Psoas muscle (tissue), 8 donors: ENCODE data around the gene MUSK. TPM values are rescaled to one million over a fixed set of nuclear protein-coding genes. Genes with fewer than 3 reads are reported as not detected.

Source experiments
- ATAC-seq, 4 donors: fragments of 200-7000 bp; cut with Tn5 transposase; one replicate each; pipeline ENCODE4 v1.9.1; 2020; ENCODE audit warnings: moderate library complexity in 3 of 4, mild to moderate bottlenecking in 2 of 4
- DNase-seq, 2 donors: peaks; one replicate each; pipeline ENCODE4 v3.0.0-alpha.2; 2020
- H3K27ac ChIP-seq: fragments of 200-600 bp; one replicate; pipeline ENCODE4 v1.8.0; 2022
- H3K27me3 ChIP-seq, 3 donors: fragments of 200-600 bp in 1 of 3; one replicate each; pipeline versions ENCODE4 v1.6.1 to v1.8.0; 2013 to 2022; ENCODE audit warnings: low read length in 2 of 3, mild to moderate bottlenecking in 2 of 3, moderate library complexity in 1 of 3; ENCODE audit not compliant: insufficient read depth in 3 of 3
- H3K36me3 ChIP-seq, 2 donors: fragments of 200-600 bp in 1 of 2; one replicate each; pipeline versions ENCODE4 v1.6.1 to v1.8.0; 2013 to 2022; ENCODE audit warnings: low read depth in 1 of 2, mild to moderate bottlenecking in 1 of 2, moderate library complexity in 1 of 2; ENCODE audit not compliant: insufficient read depth in 1 of 2
- H3K4me1 ChIP-seq: fragments of 200-600 bp; one replicate; pipeline ENCODE4 v1.8.0; 2022
- H3K4me3 ChIP-seq: fragments of 200-600 bp; one replicate; pipeline ENCODE4 v1.8.0; 2022; ENCODE audit warnings: mild to moderate bottlenecking
- H3K9me3 ChIP-seq: fragments of 200-600 bp; one replicate; pipeline ENCODE4 v1.8.0; 2022
- CTCF ChIP-seq: fragments of 200-600 bp; IDR thresholded peaks from one replicate; pipeline ENCODE4 v1.8.0; 2022; ENCODE audit warnings: antibody characterized with exemption
- WGBS, 3 donors: extraction: QIAGEN DNeasy Blood & Tissue Kit; methylation state at CpG; one replicate each; pipeline versions ENCODE4 v1.1.6 to v1.1.7; 2013; 5-methylcytosine and 5-hydroxymethylcytosine counted together
- intact Hi-C, 2 donors: fragments of 100-400 bp; cut with DNase I; formaldehyde crosslinking; loops; one replicate each; pipeline versions ENCODE4 v1.11.0 to v1.14.2; 2022
- polyA plus RNA-seq, 3 donors: library from polyadenylated mRNA; stranded (reverse); fragments of 200-250 nt; gene quantifications; one replicate each; pipeline ENCODE4 v1.2.3, GENCODE V29; 2013
- total RNA-seq, 4 donors: library from RNA; stranded (reverse); fragmentation: NEBNext Ultra II Directional in 2 of 4; extraction: Animal tissue kit (Norgen Biotek cat#: 25700) in 2 of 4; gene quantifications; one replicate each; pipeline versions ENCODE4 v1.2.1 to v1.2.4, GENCODE V29; 2021 to 2023
- donor health status: healthy with polysubstance abuse.
- donor health status: DM: no; HTN: no; CAD: no; lungs with moderate emphysema.
- donor health status: Bipolar disorder and iron deficiency.
- donor health status: healthy.
- donor health status: DM: yes; HTN: yes; CAD: no.
- donor health status: DM: no; HTN: no; CAD: no.
- donor health status: DM: no; HTN: no; CAD: no.
- donor health status: DM: yes; HTN: yes; CAD: no.

MUSK gene
- total and polyA plus RNA-seq, 7 donors: 0.66 to 15.7 (median 2.9) TPM

GRCh38 chr9:110837401-110838005 lies 168.9 kb downstream of the MUSK start:
- no peaks in the 10 kb centered on the region for H3K27me3 ChIP-seq
- no peak overlapping the region for H3K4me3 ChIP-seq
- 90 to 96% (median 94%) methylated on average over 2 of the region's 2 CpGs for WGBS, 3 donors

GRCh38 chr9:110842169-110842568 lies 173.6 kb downstream of the MUSK start:
- H3K27ac ChIP-seq: no peak overlapping the region
- H3K36me3 ChIP-seq: no peaks in the 10 kb centered on the region
- no peak overlapping the region for H3K4me3 ChIP-seq
- no peak for TF ChIP-seq CTCF
- H3K4me1 ChIP-seq: no peaks in the 10 kb centered on the region
- ATAC-seq (no peak), DNase-seq (no peak)
- H3K9me3 ChIP-seq: no peaks in the 10 kb centered on the region
- intact Hi-C loops: no loop called here
- WGBS, 3 donors: 80 to 84% (median 82%) methylated on average over 9 of the region's 9 CpGs
- no peaks in the 10 kb centered on the region for H3K27me3 ChIP-seq

More at GRCh38 chr9:110837401-110838005, 168.9 kb downstream of the MUSK start:
- TF ChIP-seq CTCF: no peak
- no peaks in the 10 kb centered on the region for H3K9me3 ChIP-seq
- H3K27ac ChIP-seq: no peak overlapping the region
- DNase-seq (no peak), ATAC-seq (no peak)
- intact Hi-C loops: no loop called here
- no peaks in the 10 kb centered on the region for H3K4me1 ChIP-seq
- H3K36me3 ChIP-seq: no peaks in the 10 kb centered on the region

GRCh38 chr9:110842986-110843385 lies 174.4 kb downstream of the MUSK start:
- H3K4me3 ChIP-seq: no peak overlapping the region
- no peak for ATAC-seq
- 53 to 63% (median 59%) methylated on average over 3 of the region's 3 CpGs for WGBS, 3 donors

GRCh38 chr9:110844121-110844520 lies 175.5 kb downstream of the MUSK start:
- H3K4me3 ChIP-seq: no peak overlapping the region
- no peaks in the 10 kb centered on the region for H3K4me1 ChIP-seq
- H3K9me3 ChIP-seq: no peaks in the 10 kb centered on the region
- H3K36me3 ChIP-seq: no peaks in the 10 kb centered on the region
- TF ChIP-seq CTCF: no peak
- H3K27ac ChIP-seq: no peak overlapping the region
- DNase-seq: no peak
- ATAC-seq: no peak
- no peaks in the 10 kb centered on the region for H3K27me3 ChIP-seq
- intact Hi-C loops: no loop called here
- 28 to 46% (median 40%) methylated on average over 1 of the region's 1 CpG for WGBS, 3 donors

More at GRCh38 chr9:110842986-110843385, 174.4 kb downstream of the MUSK start:
- no peaks in the 10 kb centered on the region for H3K9me3 ChIP-seq
- no peak for DNase-seq
- TF ChIP-seq CTCF: no peak
- H3K4me1 ChIP-seq: no peaks in the 10 kb centered on the region
- no peaks in the 10 kb centered on the region for H3K27me3 ChIP-seq
- no peaks in the 10 kb centered on the region for H3K36me3 ChIP-seq
- intact Hi-C loops: no loop called here
- no peak overlapping the region for H3K27ac ChIP-seq

GRCh38 chr9:110846215-110846614 lies 177.6 kb downstream of the MUSK start:
- Histone ChIP-seq H3K4me3 (no peak overlapping the region), H3K27me3 (no peaks in the 10 kb centered on the region), H3K36me3 (no peaks in the 10 kb centered on the region), H3K9me3 (no peaks in the 10 kb centered on the region), H3K4me1 (no peaks in the 10 kb centered on the region), H3K27ac (no peak overlapping the region)
- no peak for TF ChIP-seq CTCF
- DNase-seq (no peak), ATAC-seq (no peak)
- WGBS, 3 donors: 90 to 99% (median 93%) methylated on average over 2 of the region's 2 CpGs
- intact Hi-C loops: no loop called here
